Endothelial cell of umbilical vein (primary cell): ENCODE data around the gene VWA8. TPM values are rescaled to one million over a fixed set of nuclear protein-coding genes. Genes with fewer than 3 reads are reported as not detected.

Experiments
- BruUV-seq: library from RNA; stranded (reverse); fragments of 400-500 nt; replicated peaks from 2 replicates; lab custom pipeline; 2021; lab: Mats Ljungman, UMichigan
- CTCF ChIA-PET: fragments of 300-600, 350-600 bp; sonication (Branson Sonifier 250); formaldehyde crosslinking; loops from one replicate; lab custom pipeline; 2021; ENCODE audit warnings: antibody characterized with exemption, inconsistent platforms; lab: Charles Lee
- POLR2A ChIA-PET: fragments of 300-600, 350-600 bp; sonication (Branson Sonifier 250); formaldehyde crosslinking; loops from one replicate; lab custom pipeline; 2021; ENCODE audit warnings: antibody characterized with exemption, inconsistent platforms; lab: Charles Lee
- DNase-seq: peaks from one replicate; pipeline ENCODE4 v3.0.0-alpha.2; 2011; ENCODE audit warnings: low read depth, low spot score
- FAIRE-seq: peaks from 2 replicates; lab custom pipeline; 2011; peaks lifted over from hg19 to GRCh38; lab: Jason Lieb, UNC
- H2AFZ ChIP-seq: 2 replicates; pipeline ENCODE4 v1.6.0; 2012; ENCODE audit warnings: low read depth, low read length, control low read depth, inconsistent platforms
- H3K27ac ChIP-seq: 2 replicates; pipeline ENCODE4 v1.5.1; 2011; ENCODE audit warnings: low read depth, mild to moderate bottlenecking, control low read depth, low read length, moderate library complexity; ENCODE audit not compliant: insufficient read depth
- H3K27me3 ChIP-seq, 2 experiments: 2 replicates each; pipeline versions ENCODE4 v1.6.0 to v1.6.1; 2011; ENCODE audit warnings: low read length in 2 of 2, mixed read lengths in 1 of 2; ENCODE audit not compliant: control insufficient read depth in 2 of 2, insufficient read depth in 2 of 2
- H3K36me3 ChIP-seq, 2 experiments: 2 replicates in 1 of 2; 3 replicates in 1 of 2; pipeline ENCODE4 v1.5.1; 2011; ENCODE audit warnings: low read length in 2 of 2, mild to moderate bottlenecking in 1 of 2, moderate library complexity in 1 of 2; ENCODE audit not compliant: control insufficient read depth in 2 of 2, insufficient read depth in 2 of 2; ENCODE audit errors: extremely low read depth in 1 of 2
- H3K4me1 ChIP-seq: 3 replicates; pipeline ENCODE4 v1.5.1; 2011; ENCODE audit warnings: mild to moderate bottlenecking, low read length; ENCODE audit not compliant: control insufficient read depth, insufficient read depth; ENCODE audit errors: extremely low read depth
- H3K4me2 ChIP-seq: 2 replicates; pipeline ENCODE4 v1.6.1; 2011; ENCODE audit warnings: low read length, control low read depth, mixed read lengths; ENCODE audit not compliant: insufficient read depth
- H3K4me3 ChIP-seq, 3 experiments: fragments of 200-600 bp in 1 of 3; sonication (generic), shearing (Covaris generic) in 1 of 3; replicated peaks in 1 of 3; 2 replicates each; pipeline ENCODE4 v1.5.1; 2011 to 2016; ENCODE audit warnings: control low read depth in 3 of 3, low read length in 3 of 3, mild to moderate bottlenecking in 2 of 3, inconsistent platforms in 1 of 3, low read depth in 1 of 3, moderate library complexity in 1 of 3; ENCODE audit not compliant: insufficient read depth in 1 of 3
- H3K79me2 ChIP-seq: 2 replicates; pipeline ENCODE4 v1.6.0; 2012; ENCODE audit warnings: low read length, inconsistent platforms; ENCODE audit not compliant: control insufficient read depth, insufficient read depth
- H3K9ac ChIP-seq: replicated peaks from 2 replicates; pipeline ENCODE3; 2011; ENCODE audit warnings: low read length, control low read depth; ENCODE audit not compliant: insufficient read depth; ENCODE audit errors: extremely low read depth
- H3K9me1 ChIP-seq: replicated peaks from 3 replicates; pipeline ENCODE4 v1.6.0; 2011; ENCODE audit warnings: mild to moderate bottlenecking, low read length; ENCODE audit not compliant: control insufficient read depth, insufficient read depth; ENCODE audit errors: extremely low read depth
- H3K9me3 ChIP-seq: replicated peaks from 2 replicates; pipeline ENCODE4 v1.5.1; 2012; ENCODE audit warnings: low read length, inconsistent platforms; ENCODE audit not compliant: control insufficient read depth, insufficient read depth
- H4K20me1 ChIP-seq: replicated peaks from 2 replicates; pipeline ENCODE3; 2011; ENCODE audit warnings: mild to moderate bottlenecking, low read length; ENCODE audit not compliant: control insufficient read depth, insufficient read depth; ENCODE audit errors: extremely low read depth
- CTCF ChIP-seq, 2 donors: IDR thresholded peaks; 1 replicate in 1 of 2; 2 replicates in 1 of 2; pipeline ENCODE4 v1.5.1; 2011; ENCODE audit warnings: low read length in 2 of 2, mild to moderate bottlenecking in 2 of 2, moderate library complexity in 2 of 2, control low read depth in 1 of 2, inconsistent platforms in 1 of 2, low read depth in 1 of 2; ENCODE audit not compliant: insufficient read depth in 1 of 2; ENCODE audit errors: extremely low read depth in 1 of 2
- EZH2 ChIP-seq: IDR thresholded peaks from 2 replicates; pipeline ENCODE4 v1.6.1; 2012; ENCODE audit warnings: borderline replicate concordance, low read depth, mild to moderate bottlenecking, moderate library complexity, low read length, inconsistent platforms; ENCODE audit not compliant: severe bottlenecking
- FOS ChIP-seq: IDR thresholded peaks from 2 replicates; pipeline ENCODE4 v1.6.1; 2011; ENCODE audit warnings: mild to moderate bottlenecking, low read length, moderate library complexity, borderline replicate concordance; ENCODE audit not compliant: insufficient read depth
- GATA2 ChIP-seq: IDR thresholded peaks from 2 replicates; pipeline ENCODE4 v1.7.0; 2011; ENCODE audit warnings: low read depth, mild to moderate bottlenecking, moderate library complexity, mixed read lengths, low read length; ENCODE audit not compliant: insufficient read length, insufficient read depth
- MYC ChIP-seq: IDR thresholded peaks from one replicate; pipeline ENCODE4 v1.6.1; 2011; ENCODE audit warnings: mild to moderate bottlenecking, low read depth, low read length
- POLR2A ChIP-seq: IDR thresholded peaks from 2 replicates; pipeline ENCODE4 v1.6.1; 2012; ENCODE audit warnings: low read depth, mild to moderate bottlenecking, control low read depth, low read length
- POLR2AphosphoS5 ChIP-seq: IDR thresholded peaks from 2 replicates; pipeline ENCODE4 v1.6.1; 2012; ENCODE audit warnings: low read depth, mild to moderate bottlenecking, control low read depth, low read length, moderate library complexity; ENCODE audit not compliant: insufficient read depth
- dilution Hi-C: fragments of 300-500 bp; cut with MboI; formaldehyde crosslinking; loops from one replicate; pipeline ENCODE4 v1.15.0; 2019; ENCODE audit warnings: low sequenced_read_pairs; ENCODE audit not compliant: extremely low pct_ligation_motif_present
- intact Hi-C: fragments of 100-400 bp; cut with micrococcal nuclease; formaldehyde crosslinking; loops from one replicate; pipeline ENCODE4 v1.10.0; 2022
- polyA plus RNA-seq, 4 experiments: library from polyadenylated mRNA; depleted of rRNA in 3 of 4; stranded (reverse) in 3 of 4; unstranded in 1 of 4; fragments of >200 nt; gene quantifications; 2 replicates each; pipeline versions ENCODE4 v1.2.1 to v1.2.3, GENCODE V29; 2011 to 2012; ENCODE audit warnings: missing spikeins in 1 of 4
- total RNA-seq: library from RNA; stranded (reverse); gene quantifications from 2 replicates; pipeline ENCODE4 v1.2.3, GENCODE V29; 2021

Gene VWA8
- total and polyA plus RNA-seq, 2 donors (not counting 3 experiments of a cell fraction or from before 2014, with no cell fraction given): 2.9 to 11.3 TPM

- no peaks in the 10 kb centered on the region for H3K9me1 ChIP-seq
- H3K9me3 ChIP-seq: no peaks in the 10 kb centered on the region
- FAIRE-seq: no peak
- intact Hi-C loops: loop anchor here (2.0 to 10.0 kb wide), 3 partner anchors 31 to 79 kb away; no protein-coding TSS in a partner anchor
- POLR2A ChIA-PET: no interaction called here
- TSS peak; percentile 36 for BruUV-seq
- no peak overlapping the region for H3K9ac ChIP-seq
- no peak for DNase-seq
- dilution Hi-C loops: no loop called here
- TF ChIP-seq MYC: no peak
- no peak for TF ChIP-seq GATA2
- TF ChIP-seq CTCF (IDR thresholded peaks at IDR 0.05; ENCODE audit: extremely low read depth in 1 of 2, insufficient read depth in 1 of 2, low read depth in 1 of 2, low read length in 2 of 2): no peak
- TF ChIP-seq FOS: no peak
- TF ChIP-seq POLR2A: no peak
- no peak for TF ChIP-seq EZH2
- TF ChIP-seq POLR2AphosphoS5: no peak
- H3K79me2 ChIP-seq: no peaks in the 10 kb centered on the region
- H3K4me2 ChIP-seq: no peak overlapping the region
- peaks cover 37% of the 10 kb centered on the region for H3K4me1 ChIP-seq
- H2AFZ ChIP-seq: no peak overlapping the region
- no peaks in the 10 kb centered on the region for H3K36me3 ChIP-seq
- H3K27ac ChIP-seq: peak overlapping the region; percentile 64
- H3K27me3 ChIP-seq: no peaks in the 10 kb centered on the region
- H3K4me3 ChIP-seq: no peak overlapping the region
- H4K20me1 ChIP-seq: no peaks in the 10 kb centered on the region
- CTCF ChIA-PET: interaction anchor here (0.7 to 1.5 kb wide), 2 partner anchors 87 to 101 kb away, joined by 4 to 6 read pairs; no protein-coding TSS in a partner anchor
Observed at GRCh38 chr13:41565846-41566245, 395.1 kb downstream of the VWA8 start.
